Astrocyte of the spinal cord (primary cell): ENCODE measurements around the gene BATF2.
A peak's percentile ranks its signal among the peaks of the same experiment; 100 is the strongest.
"Not testable (repeated sequence)": the region's sequence is repeated elsewhere in the genome, so short reads cannot be mapped to it uniquely, and the experiment has no call there.

Source experiments
- DNase-seq: peaks from one replicate; pipeline ENCODE4 v3.0.0; 2011; ENCODE audit warnings: low read depth, low spot score
- H3K4me3 ChIP-seq: 2 replicates; pipeline ENCODE4 v1.5.1; 2011; ENCODE audit warnings: low read depth, mild to moderate bottlenecking, low read length, moderate library complexity
- in situ Hi-C: cut with HindIII; loops from 2 replicates; pipeline ENCODE4 v1.10.0; 2017; ENCODE audit warnings: low sequenced_read_pairs
- TF ChIP-seq, protein P1 (sequence below): IDR thresholded peaks from 2 replicates; pipeline ENCODE4 v1.5.1; 2012; ENCODE audit warnings: low read depth, mild to moderate bottlenecking, low read length, inconsistent platforms

The BATF2 gene

DNA sequence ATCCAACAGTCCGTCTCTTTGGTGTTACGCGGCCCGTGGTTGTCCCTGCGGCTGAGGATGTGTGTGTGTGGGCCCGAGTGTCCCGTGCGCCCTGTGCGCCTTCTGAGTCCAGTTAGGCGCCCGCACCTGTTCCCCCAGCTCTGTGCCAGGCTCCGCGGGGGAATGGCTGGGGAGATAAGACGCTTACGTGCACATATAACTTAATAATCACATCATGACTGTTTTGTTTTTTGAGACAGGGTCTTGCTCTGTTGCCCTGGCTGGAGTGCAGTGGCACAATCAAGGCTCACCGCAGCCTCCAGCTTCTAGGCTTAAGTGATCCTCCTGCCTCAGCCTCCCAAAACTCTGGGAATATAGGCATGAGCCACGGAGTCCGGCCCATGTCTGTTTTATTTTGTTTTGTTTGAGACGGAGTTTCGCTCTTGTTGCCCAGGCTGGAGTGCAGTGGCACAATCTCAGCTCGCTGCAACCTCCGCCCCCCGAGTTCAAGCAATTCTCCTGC, 18.0 kb upstream of the BATF2 start:
- TF ChIP-seq, protein P1, sequence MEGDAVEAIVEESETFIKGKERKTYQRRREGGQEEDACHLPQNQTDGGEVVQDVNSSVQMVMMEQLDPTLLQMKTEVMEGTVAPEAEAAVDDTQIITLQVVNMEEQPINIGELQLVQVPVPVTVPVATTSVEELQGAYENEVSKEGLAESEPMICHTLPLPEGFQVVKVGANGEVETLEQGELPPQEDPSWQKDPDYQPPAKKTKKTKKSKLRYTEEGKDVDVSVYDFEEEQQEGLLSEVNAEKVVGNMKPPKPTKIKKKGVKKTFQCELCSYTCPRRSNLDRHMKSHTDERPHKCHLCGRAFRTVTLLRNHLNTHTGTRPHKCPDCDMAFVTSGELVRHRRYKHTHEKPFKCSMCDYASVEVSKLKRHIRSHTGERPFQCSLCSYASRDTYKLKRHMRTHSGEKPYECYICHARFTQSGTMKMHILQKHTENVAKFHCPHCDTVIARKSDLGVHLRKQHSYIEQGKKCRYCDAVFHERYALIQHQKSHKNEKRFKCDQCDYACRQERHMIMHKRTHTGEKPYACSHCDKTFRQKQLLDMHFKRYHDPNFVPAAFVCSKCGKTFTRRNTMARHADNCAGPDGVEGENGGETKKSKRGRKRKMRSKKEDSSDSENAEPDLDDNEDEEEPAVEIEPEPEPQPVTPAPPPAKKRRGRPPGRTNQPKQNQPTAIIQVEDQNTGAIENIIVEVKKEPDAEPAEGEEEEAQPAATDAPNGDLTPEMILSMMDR = no peak

DNA sequence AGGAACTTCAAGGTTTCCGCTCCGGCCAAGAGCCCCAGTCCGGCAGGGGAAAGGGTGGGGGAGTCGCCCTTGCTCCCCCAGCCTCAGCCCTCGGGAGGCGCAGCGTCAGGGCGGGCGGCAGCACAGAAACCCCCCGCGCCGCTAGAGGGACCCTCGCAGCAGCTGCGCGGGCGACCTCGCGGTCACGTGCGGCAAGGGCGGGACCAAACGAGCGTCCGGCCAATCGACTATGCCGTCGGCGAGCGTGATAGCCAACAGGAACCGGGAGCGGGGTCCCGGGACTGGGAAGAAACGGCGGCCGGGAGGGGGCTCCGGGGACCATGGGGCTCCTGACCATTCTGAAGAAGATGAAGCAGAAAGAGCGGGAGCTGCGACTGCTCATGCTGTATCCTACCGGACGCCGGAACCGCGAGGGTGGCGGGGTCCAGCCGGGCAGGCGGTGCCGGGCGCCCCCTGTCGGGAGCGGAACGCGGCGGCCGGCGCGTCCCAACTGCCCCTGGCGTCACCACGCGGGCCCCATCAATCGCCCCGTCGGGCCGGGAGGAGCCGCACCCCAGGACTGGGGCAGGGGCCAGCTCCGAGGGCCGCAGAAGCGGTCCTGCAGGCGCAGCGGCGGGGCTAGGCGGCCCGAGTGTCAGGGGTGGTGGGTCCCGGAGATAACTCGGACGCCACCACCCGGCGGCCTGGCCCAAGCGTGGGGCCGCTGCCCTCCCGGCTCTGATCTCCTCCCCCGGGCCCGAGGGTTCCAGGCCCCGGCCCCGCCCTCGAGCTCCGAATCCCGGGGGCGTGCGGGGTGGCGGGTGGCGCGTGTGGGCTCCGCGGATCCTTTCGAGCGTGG, 17.3 kb upstream of the BATF2 start, which contains the start of gene ARL2:
ARL2 (plus strand) TSS at position 273 of the 838 bp plus-strand sequence; CDS start at position 321, 48 bp downstream.
- peak within 1 kb of the TSS; percentile 69 for H3K4me3 ChIP-seq
- DNase-seq = peak; percentile 90
- TF ChIP-seq, protein P1 = peak; percentile 67
- in situ Hi-C loops = no loop called here

More for the DNA sequence above, 18.0 kb upstream of the BATF2 start:
- no peak for DNase-seq
- H3K4me3 ChIP-seq = peak overlapping the region; percentile 69
- in situ Hi-C loops = no loop called here

DNA sequence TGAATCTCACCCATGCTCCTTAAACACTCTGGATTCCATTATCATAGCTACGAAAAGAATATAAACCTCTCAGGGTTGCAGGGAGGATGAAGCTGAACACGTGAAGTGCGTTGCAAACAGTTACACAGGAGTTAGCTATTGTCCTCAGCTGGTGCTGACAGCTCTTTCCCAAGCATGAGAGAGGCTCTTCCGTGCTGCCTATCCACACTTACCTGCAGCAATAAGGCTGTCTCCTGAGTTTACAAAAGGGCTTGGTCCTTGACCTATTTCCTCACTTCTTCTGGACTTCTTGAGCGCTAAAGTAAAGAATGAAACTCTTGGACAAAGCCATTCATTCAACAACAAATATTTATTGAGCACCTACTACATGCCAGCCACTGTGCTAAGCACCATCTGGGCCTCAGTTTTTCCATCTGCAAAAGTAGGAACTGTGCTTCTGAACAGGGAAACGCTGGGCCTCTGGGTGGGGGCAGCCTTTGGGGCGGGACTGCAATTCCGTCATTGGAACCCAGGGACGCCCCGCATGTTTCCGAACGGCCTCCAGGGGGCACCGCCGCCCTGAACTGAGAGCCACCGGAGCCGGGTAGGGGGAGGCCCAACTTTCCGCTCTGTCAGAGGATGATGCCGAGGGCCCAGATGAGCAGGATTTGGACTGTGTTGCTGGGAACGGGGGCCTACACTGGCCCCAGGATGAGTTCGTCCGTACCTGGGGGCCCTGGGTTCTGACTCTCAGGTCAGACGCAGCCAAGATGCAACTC, 16.5 kb upstream of the BATF2 start:
- TF ChIP-seq, protein P1 = peak; percentile 88
- in situ Hi-C loops = no loop called here
- peak; percentile 87 for DNase-seq
- H3K4me3 ChIP-seq = peak overlapping the region; percentile 69

DNA sequence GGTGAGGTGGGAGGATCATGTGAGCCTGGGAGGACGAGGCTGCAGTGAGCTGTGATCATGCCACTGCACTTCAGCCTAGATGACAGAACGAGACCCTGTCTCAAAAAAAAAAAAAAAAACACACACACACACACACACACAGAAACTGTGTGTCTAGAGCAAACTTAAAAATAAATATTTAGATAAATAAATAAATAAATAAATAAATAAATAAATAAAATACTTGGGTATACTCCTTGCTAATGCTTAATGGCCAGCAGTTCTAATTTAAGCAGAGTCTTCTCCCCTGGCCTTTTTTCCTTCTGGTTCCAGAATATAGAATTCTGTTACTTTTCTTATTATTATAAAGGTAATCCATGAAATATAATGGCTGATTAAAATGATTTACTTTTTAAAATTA, 12.1 kb upstream of the BATF2 start:
- no peak overlapping the region for H3K4me3 ChIP-seq
- TF ChIP-seq, protein P1 = no peak
- in situ Hi-C loops = no loop called here
- no peak for DNase-seq

DNA sequence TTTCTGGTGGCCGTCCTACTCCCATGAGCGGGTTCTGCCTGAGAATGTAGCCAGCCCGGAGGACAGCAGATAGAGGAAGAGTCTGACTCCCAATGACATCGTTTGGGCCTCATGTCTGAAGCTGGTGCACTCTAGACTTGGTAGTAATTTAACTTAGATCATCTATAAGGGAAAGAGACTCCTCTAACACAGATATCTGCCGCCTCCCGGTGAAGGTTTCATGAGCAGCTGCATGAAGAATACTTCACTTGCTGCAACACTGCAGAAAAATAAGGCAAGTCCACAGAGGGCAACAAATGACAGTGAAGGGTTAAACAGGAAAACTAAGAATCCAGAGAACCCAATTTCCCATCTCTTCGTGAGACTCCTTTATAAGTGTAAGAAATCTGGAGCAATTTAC, 11.2 kb upstream of the BATF2 start:
- in situ Hi-C loops = no loop called here
- TF ChIP-seq, protein P1 = no peak

DNA sequence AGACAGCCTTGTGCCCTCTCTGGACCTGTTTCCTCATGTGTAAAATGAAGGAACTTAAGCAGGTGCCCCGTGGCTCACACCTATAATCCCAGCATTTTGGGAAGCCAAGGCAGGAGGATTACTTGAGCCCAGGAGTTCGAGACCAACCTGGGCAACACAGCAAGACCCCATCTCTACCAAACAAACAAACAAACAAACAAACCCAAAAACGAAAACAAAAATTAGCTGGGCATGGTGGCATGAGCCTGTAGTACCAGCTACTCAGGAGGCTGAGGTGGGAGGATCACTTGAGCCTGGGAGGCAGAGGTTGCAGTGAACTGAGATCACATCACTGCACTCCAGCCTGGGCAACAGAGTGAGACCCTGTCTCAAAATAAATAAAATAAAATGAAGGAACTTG, 7.2 kb upstream of the BATF2 start:
- H3K4me3 ChIP-seq, DNase-seq, in situ Hi-C loops: not testable (repeated sequence)

More for the DNA sequence above, 11.2 kb upstream of the BATF2 start:
- H3K4me3 ChIP-seq = no peak overlapping the region
- no peak for DNase-seq
